IMR-90 (cell line): ENCODE results near the gene STAC.
"Not testable (repeated sequence)": the region's sequence is repeated elsewhere in the genome, so short reads cannot be mapped to it uniquely, and the experiment has no call there.

Source experiments
- CEBPB ChIP-seq: IDR thresholded peaks from 2 replicates; pipeline ENCODE4 v1.6.1; 2012; ENCODE audit warnings: low read depth, low read length, improper control_type of control experiment
- CHD1 ChIP-seq: IDR thresholded peaks from 2 replicates; pipeline ENCODE4 v1.6.1; 2012; ENCODE audit warnings: low read depth, low read length, improper control_type of control experiment
- FOS ChIP-seq: fragments of 150-350 bp; IDR thresholded peaks from 2 replicates; pipeline ENCODE4 v1.6.1; 2016; ENCODE audit warnings: low read depth, low read length
- MAFK ChIP-seq: IDR thresholded peaks from 2 replicates; pipeline ENCODE4 v1.6.1; 2012; ENCODE audit warnings: low read depth, low read length, improper control_type of control experiment
- MXI1 ChIP-seq: IDR thresholded peaks from 2 replicates; pipeline ENCODE4 v1.6.1; 2012; ENCODE audit warnings: low read depth, mild to moderate bottlenecking, low read length, moderate library complexity, borderline replicate concordance
- POLR2A ChIP-seq: IDR thresholded peaks from 2 replicates; pipeline ENCODE4 v1.6.1; 2012; ENCODE audit warnings: mild to moderate bottlenecking, low read depth, low read length
- RFX5 ChIP-seq: IDR thresholded peaks from 2 replicates; pipeline ENCODE4 v1.8.0; 2012; ENCODE audit warnings: low read depth, mild to moderate bottlenecking, low read length, moderate library complexity
- SMC3 ChIP-seq: fragments of 150-350 bp; IDR thresholded peaks from 2 replicates; pipeline ENCODE4 v1.6.1; 2016; ENCODE audit warnings: low read depth, mild to moderate bottlenecking, antibody characterized with exemption, low read length, moderate library complexity
- TF ChIP-seq, protein P1 (sequence below): conservative IDR thresholded peaks from 2 replicates; pipeline ENCODE4 v1.5.1; 2012; ENCODE audit warnings: mild to moderate bottlenecking, low read depth, low read length, improper control_type of control experiment
- TF ChIP-seq, protein P2 (sequence below): fragments of 150-350 bp; IDR thresholded peaks from 2 replicates; pipeline ENCODE4 v1.6.1; 2017; ENCODE audit warnings: mild to moderate bottlenecking, antibody characterized with exemption, low read length, low read depth

DNA sequence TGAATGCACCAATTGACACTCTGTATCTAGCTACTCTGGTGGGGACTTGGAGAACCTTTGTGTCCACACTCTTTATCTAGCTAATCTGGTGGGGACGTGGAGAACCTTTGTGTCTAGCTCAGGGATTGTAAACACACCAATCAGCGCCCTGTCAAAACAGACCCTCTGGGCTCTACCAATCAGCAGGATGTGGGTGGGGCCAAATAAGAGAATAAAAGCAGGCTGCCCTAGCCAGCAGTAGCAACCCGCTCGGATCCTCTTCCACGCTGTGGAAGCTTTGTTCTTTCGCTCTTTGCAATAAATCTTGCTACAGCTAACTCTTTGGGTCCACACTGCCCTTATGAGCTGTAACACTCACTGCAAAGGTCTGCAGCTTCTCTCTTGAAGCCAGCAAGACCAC lies 73.6 kb downstream of the STAC start:
- not testable (repeated sequence) for TF ChIP-seq RFX5, SMC3, MXI1, CHD1, MAFK, FOS, POLR2A, CEBPB
- TF ChIP-seq, protein P1, sequence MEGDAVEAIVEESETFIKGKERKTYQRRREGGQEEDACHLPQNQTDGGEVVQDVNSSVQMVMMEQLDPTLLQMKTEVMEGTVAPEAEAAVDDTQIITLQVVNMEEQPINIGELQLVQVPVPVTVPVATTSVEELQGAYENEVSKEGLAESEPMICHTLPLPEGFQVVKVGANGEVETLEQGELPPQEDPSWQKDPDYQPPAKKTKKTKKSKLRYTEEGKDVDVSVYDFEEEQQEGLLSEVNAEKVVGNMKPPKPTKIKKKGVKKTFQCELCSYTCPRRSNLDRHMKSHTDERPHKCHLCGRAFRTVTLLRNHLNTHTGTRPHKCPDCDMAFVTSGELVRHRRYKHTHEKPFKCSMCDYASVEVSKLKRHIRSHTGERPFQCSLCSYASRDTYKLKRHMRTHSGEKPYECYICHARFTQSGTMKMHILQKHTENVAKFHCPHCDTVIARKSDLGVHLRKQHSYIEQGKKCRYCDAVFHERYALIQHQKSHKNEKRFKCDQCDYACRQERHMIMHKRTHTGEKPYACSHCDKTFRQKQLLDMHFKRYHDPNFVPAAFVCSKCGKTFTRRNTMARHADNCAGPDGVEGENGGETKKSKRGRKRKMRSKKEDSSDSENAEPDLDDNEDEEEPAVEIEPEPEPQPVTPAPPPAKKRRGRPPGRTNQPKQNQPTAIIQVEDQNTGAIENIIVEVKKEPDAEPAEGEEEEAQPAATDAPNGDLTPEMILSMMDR, result not testable (repeated sequence)
- TF ChIP-seq, protein P2, sequence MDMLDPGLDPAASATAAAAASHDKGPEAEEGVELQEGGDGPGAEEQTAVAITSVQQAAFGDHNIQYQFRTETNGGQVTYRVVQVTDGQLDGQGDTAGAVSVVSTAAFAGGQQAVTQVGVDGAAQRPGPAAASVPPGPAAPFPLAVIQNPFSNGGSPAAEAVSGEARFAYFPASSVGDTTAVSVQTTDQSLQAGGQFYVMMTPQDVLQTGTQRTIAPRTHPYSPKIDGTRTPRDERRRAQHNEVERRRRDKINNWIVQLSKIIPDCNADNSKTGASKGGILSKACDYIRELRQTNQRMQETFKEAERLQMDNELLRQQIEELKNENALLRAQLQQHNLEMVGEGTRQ, result not testable (repeated sequence)
